HepG2 (cell line): Measurements from ENCODE around the gene NUBP2. TPM values are rescaled to one million over a fixed set of nuclear protein-coding genes. Genes with fewer than 3 reads are reported as not detected.
A peak's percentile ranks its signal among the peaks of the same experiment; 100 is the strongest.

ENCODE experiments used
- HNRNPL ChIP-seq: fragments of 200-400 bp; formaldehyde crosslinking; IDR thresholded peaks from 2 replicates; pipeline ENCODE4 v1.6.1; 2017; ENCODE audit warnings: mild to moderate bottlenecking, low read depth, low read length
- IKZF4 ChIP-seq: sonication (generic); formaldehyde crosslinking; IDR thresholded peaks from 2 replicates; pipeline ENCODE4 v1.5.1; 2020; ENCODE audit warnings: borderline replicate concordance, mild to moderate bottlenecking, low read depth, missing genetic modification reagents; ENCODE audit errors: not compliant biosample characterization
- NR2F1 ChIP-seq, 2 experiments: fragments of 450-650 bp in 1 of 2; formaldehyde crosslinking in 1 of 2; IDR thresholded peaks; 2 replicates each; pipeline versions ENCODE4 v1.5.0 to v1.6.1; 2016 to 2020; ENCODE audit warnings: mild to moderate bottlenecking in 1 of 2, missing compliant biosample characterization in 1 of 2, missing genetic modification reagents in 1 of 2, moderate library complexity in 1 of 2
- PAWR ChIP-seq: sonication (generic); formaldehyde crosslinking; IDR thresholded peaks from 2 replicates; pipeline ENCODE4 v1.4.0; 2020; ENCODE audit warnings: missing genetic modification reagents, mild to moderate bottlenecking, borderline replicate concordance
- SMAD9 ChIP-seq: sonication (generic); formaldehyde crosslinking; IDR thresholded peaks from 2 replicates; pipeline ENCODE4 v1.5.1; 2020; ENCODE audit warnings: mild to moderate bottlenecking, missing genetic modification reagents
- TBL1XR1 ChIP-seq: fragments of 150-350 bp; IDR thresholded peaks from 2 replicates; pipeline ENCODE4 v1.6.1; 2014; ENCODE audit warnings: borderline replicate concordance, low read length; ENCODE audit not compliant: partially characterized antibody
- U2AF1 ChIP-seq: fragments of 200-400 bp; formaldehyde crosslinking; optimal IDR thresholded peaks from 2 replicates; pipeline ENCODE3; 2017; ENCODE audit warnings: mild to moderate bottlenecking, low read depth, low read length
- ZBTB2 ChIP-seq: sonication (generic); formaldehyde crosslinking; IDR thresholded peaks from 2 replicates; pipeline ENCODE4 v1.8.0; 2022; ENCODE audit warnings: low read depth, missing genetic modification reagents
- ZNF121 ChIP-seq: sonication (generic); formaldehyde crosslinking; IDR thresholded peaks from 2 replicates; pipeline ENCODE4 v1.5.0; 2020; ENCODE audit warnings: mild to moderate bottlenecking, missing genetic modification reagents
- ZNF430 ChIP-seq: sonication (generic); formaldehyde crosslinking; IDR thresholded peaks from 2 replicates; pipeline ENCODE4 v1.9.0; 2021; ENCODE audit warnings: mild to moderate bottlenecking, missing genetic modification reagents
- ZNF484 ChIP-seq: sonication (generic); formaldehyde crosslinking; IDR thresholded peaks from 2 replicates; pipeline ENCODE4 v1.5.1; 2020; ENCODE audit warnings: mild to moderate bottlenecking, low read depth, missing genetic modification reagents, borderline replicate concordance
- ZNF549 ChIP-seq: sonication (generic); formaldehyde crosslinking; IDR thresholded peaks from 2 replicates; pipeline ENCODE4 v1.5.0; 2020; ENCODE audit warnings: missing genetic modification reagents
- ZNF556 ChIP-seq: sonication (generic); formaldehyde crosslinking; IDR thresholded peaks from 2 replicates; pipeline ENCODE4 v1.4.0; 2020; ENCODE audit warnings: mild to moderate bottlenecking, missing genetic modification reagents, borderline replicate concordance
- ZSCAN29 ChIP-seq: sonication (generic); formaldehyde crosslinking; conservative IDR thresholded peaks from 2 replicates; pipeline ENCODE4 v1.4.0; 2020; ENCODE audit warnings: mild to moderate bottlenecking, missing genetic modification reagents
- polyA plus RNA-seq, 8 experiments: library from polyadenylated mRNA; depleted of rRNA in 3 of 8; stranded (reverse) in 7 of 8; unstranded in 1 of 8; fragments of >200 nt; fragmentation: Illumina TruSeq in 4 of 8; extraction: Trizol in 4 of 8; gene quantifications; 2 replicates each; pipeline versions ENCODE4 v1.2.1 to v1.2.3, GENCODE V29; 2011 to 2016; ENCODE audit warnings: low read depth in 4 of 8, missing spikeins in 1 of 8, mixed read lengths in 1 of 8; ENCODE audit not compliant: insufficient read depth in 1 of 8
- total RNA-seq, 5 experiments: library from RNA; depleted of rRNA; stranded (reverse); fragments of >200 nt; fragmentation: Illumina TruSeq; extraction: Trizol; gene quantifications; 2 replicates each; pipeline ENCODE4 v1.2.3, GENCODE V29; 2016; ENCODE audit warnings: low read depth in 1 of 5
- TF ChIP-seq, protein P1 (sequence below): sonication (generic); formaldehyde crosslinking; conservative IDR thresholded peaks from 2 replicates; pipeline ENCODE4 v1.5.0; 2020; ENCODE audit warnings: missing genetic modification reagents
- TF ChIP-seq, protein P2 (sequence below): sonication (generic); formaldehyde crosslinking; IDR thresholded peaks from 2 replicates; pipeline ENCODE4 v1.4.0; 2020; ENCODE audit warnings: mild to moderate bottlenecking, missing genetic modification reagents
- TF ChIP-seq, protein P3 (sequence below): sonication (generic); formaldehyde crosslinking; IDR thresholded peaks from 2 replicates; pipeline ENCODE4 v1.8.0; 2022; ENCODE audit warnings: mild to moderate bottlenecking, missing genetic modification reagents, moderate library complexity

The NUBP2 gene
- total and polyA plus RNA-seq, 2 of the 13 experiments (the other 11 are each of a cell fraction or from before 2014, with no cell fraction given): 25.7 to 61.5 TPM

- TF ChIP-seq, protein P1, sequence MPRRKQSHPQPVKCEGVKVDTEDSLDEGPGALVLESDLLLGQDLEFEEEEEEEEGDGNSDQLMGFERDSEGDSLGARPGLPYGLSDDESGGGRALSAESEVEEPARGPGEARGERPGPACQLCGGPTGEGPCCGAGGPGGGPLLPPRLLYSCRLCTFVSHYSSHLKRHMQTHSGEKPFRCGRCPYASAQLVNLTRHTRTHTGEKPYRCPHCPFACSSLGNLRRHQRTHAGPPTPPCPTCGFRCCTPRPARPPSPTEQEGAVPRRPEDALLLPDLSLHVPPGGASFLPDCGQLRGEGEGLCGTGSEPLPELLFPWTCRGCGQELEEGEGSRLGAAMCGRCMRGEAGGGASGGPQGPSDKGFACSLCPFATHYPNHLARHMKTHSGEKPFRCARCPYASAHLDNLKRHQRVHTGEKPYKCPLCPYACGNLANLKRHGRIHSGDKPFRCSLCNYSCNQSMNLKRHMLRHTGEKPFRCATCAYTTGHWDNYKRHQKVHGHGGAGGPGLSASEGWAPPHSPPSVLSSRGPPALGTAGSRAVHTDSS: no peak
- TF ChIP-seq, protein P2, sequence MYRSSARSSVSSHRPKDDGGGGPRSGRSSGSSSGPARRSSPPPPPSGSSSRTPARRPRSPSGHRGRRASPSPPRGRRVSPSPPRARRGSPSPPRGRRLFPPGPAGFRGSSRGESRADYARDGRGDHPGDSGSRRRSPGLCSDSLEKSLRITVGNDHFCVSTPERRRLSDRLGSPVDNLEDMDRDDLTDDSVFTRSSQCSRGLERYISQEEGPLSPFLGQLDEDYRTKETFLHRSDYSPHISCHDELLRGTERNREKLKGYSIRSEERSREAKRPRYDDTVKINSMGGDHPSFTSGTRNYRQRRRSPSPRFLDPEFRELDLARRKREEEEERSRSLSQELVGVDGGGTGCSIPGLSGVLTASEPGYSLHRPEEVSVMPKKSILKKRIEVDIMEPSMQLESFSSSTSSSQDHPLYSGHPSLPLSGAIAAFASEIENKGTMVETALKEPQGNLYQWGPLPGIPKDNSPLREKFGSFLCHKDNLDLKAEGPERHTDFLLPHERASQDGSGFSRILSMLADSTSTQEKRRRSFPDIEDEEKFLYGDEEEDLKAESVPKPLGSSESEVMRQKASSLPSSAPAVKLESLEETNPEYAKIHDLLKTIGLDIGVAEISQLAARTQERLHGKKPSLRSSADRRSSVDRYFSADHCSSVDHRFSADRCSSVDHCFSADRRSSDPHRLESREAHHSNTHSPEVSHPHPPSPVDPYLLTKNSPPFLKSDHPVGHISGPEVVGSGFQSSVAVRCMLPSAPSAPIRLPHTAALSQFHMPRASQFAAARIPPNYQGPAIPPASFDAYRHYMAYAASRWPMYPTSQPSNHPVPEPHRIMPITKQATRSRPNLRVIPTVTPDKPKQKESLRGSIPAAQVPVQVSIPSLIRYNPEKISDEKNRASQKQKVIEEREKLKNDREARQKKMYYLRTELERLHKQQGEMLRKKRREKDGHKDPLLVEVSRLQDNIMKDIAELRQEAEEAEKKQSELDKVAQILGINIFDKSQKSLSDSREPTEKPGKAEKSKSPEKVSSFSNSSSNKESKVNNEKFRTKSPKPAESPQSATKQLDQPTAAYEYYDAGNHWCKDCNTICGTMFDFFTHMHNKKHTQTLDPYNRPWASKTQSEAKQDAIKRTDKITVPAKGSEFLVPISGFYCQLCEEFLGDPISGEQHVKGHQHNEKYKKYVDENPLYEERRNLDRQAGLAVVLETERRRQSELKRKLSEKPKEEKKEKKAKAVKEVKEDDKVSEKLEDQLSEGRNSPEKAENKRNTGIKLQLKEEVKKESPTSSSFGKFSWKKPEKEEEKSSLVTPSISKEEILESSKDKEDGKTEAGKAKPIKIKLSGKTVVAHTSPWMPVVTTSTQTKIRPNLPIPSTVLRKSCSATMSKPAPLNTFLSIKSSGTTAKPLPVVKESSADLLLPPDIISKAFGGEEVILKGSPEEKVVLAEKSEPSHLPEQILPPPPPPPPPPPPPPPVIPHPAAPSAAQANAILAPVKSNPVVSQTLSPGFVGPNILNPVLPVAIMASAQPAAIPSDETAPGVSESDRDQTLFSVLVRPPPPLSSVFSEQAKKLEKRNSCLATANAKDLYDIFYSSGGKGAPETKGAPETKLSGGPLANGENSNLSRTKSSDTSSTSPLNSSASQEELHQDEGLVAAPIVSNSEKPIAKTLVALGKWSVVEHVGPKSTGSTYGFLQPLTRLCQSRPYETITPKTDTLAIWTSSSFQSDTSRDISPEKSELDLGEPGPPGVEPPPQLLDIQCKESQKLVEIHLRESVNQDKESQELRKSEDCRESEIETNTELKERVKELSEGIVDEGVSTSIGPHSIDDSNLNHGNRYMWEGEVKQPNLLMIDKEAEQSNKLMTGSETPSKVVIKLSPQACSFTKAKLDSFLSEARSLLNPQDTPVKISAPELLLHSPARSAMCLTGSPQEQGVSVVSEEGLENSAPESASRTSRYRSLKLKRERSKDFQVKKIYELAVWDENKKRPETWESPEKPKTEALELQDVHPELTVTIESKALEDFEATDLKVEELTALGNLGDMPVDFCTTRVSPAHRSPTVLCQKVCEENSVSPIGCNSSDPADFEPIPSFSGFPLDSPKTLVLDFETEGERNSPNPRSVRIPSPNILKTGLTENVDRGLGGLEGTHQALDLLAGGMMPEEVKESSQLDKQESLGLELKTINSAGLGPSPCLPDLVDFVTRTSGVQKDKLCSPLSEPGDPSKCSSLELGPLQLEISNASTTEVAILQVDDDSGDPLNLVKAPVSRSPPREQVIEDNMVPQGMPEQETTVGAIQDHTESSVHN (CRISPR knock-in tag): 0 out of 2 replicates have a peak, but pooled peaks have one; percentile 31
- TF ChIP-seq ZNF549 (no peak), SMAD9 (no peak), IKZF4 (CRISPR knock-in tag) (no peak), NR2F1 (CRISPR knock-in tag; IDR thresholded peaks at IDR 0.05) (peak; percentile 34 to 48; a peak in 3 of 4 replicates), ZNF430 (CRISPR knock-in tag) (no peak), ZNF484 (CRISPR knock-in tag) (no peak), HNRNPL (peak; percentile 91), U2AF1 (peak; percentile 27), ZSCAN29 (CRISPR knock-in tag) (no peak; the same call in 1 of the 2 replicates), TBL1XR1 (no peak), PAWR (CRISPR knock-in tag) (no peak), ZBTB2 (CRISPR knock-in tag) (no peak), ZNF121 (CRISPR knock-in tag) (peak; percentile 62), ZNF556 (CRISPR knock-in tag) (no peak; the same call in 1 of the 2 replicates)
- TF ChIP-seq, protein P3, sequence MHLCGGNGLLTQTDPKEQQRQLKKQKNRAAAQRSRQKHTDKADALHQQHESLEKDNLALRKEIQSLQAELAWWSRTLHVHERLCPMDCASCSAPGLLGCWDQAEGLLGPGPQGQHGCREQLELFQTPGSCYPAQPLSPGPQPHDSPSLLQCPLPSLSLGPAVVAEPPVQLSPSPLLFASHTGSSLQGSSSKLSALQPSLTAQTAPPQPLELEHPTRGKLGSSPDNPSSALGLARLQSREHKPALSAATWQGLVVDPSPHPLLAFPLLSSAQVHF (CRISPR knock-in tag): no peak
Observed at GRCh38 chr16:1794221-1794871, 11.6 kb downstream of the NUBP2 start (continued).
